ENCODE measurements around the gene C12orf57. TPM values are rescaled to one million over a fixed set of nuclear protein-coding genes. Genes with fewer than 3 reads are reported as not detected.

The C12orf57 gene
- total and polyA plus RNA-seq, 2 experiments from 2014 or later, result 204 to 262 TPM

- H3K4me3 Mint-ChIP-seq, result no peak overlapping the region
- no peaks in the 10 kb centered on the region for H3K9me3 Mint-ChIP-seq
- H2AFZ ChIP-seq, result no peak overlapping the region
- H3F3A ChIP-seq (replicated peaks; ENCODE audit: low read depth), result peaks cover 35% of the 10 kb centered on the region
- no peak for DNase-seq (ENCODE audit: low spot score)
- H3K4me1 Mint-ChIP-seq, result peaks cover 17% of the 10 kb centered on the region
- TF ChIP-seq, protein P1, sequence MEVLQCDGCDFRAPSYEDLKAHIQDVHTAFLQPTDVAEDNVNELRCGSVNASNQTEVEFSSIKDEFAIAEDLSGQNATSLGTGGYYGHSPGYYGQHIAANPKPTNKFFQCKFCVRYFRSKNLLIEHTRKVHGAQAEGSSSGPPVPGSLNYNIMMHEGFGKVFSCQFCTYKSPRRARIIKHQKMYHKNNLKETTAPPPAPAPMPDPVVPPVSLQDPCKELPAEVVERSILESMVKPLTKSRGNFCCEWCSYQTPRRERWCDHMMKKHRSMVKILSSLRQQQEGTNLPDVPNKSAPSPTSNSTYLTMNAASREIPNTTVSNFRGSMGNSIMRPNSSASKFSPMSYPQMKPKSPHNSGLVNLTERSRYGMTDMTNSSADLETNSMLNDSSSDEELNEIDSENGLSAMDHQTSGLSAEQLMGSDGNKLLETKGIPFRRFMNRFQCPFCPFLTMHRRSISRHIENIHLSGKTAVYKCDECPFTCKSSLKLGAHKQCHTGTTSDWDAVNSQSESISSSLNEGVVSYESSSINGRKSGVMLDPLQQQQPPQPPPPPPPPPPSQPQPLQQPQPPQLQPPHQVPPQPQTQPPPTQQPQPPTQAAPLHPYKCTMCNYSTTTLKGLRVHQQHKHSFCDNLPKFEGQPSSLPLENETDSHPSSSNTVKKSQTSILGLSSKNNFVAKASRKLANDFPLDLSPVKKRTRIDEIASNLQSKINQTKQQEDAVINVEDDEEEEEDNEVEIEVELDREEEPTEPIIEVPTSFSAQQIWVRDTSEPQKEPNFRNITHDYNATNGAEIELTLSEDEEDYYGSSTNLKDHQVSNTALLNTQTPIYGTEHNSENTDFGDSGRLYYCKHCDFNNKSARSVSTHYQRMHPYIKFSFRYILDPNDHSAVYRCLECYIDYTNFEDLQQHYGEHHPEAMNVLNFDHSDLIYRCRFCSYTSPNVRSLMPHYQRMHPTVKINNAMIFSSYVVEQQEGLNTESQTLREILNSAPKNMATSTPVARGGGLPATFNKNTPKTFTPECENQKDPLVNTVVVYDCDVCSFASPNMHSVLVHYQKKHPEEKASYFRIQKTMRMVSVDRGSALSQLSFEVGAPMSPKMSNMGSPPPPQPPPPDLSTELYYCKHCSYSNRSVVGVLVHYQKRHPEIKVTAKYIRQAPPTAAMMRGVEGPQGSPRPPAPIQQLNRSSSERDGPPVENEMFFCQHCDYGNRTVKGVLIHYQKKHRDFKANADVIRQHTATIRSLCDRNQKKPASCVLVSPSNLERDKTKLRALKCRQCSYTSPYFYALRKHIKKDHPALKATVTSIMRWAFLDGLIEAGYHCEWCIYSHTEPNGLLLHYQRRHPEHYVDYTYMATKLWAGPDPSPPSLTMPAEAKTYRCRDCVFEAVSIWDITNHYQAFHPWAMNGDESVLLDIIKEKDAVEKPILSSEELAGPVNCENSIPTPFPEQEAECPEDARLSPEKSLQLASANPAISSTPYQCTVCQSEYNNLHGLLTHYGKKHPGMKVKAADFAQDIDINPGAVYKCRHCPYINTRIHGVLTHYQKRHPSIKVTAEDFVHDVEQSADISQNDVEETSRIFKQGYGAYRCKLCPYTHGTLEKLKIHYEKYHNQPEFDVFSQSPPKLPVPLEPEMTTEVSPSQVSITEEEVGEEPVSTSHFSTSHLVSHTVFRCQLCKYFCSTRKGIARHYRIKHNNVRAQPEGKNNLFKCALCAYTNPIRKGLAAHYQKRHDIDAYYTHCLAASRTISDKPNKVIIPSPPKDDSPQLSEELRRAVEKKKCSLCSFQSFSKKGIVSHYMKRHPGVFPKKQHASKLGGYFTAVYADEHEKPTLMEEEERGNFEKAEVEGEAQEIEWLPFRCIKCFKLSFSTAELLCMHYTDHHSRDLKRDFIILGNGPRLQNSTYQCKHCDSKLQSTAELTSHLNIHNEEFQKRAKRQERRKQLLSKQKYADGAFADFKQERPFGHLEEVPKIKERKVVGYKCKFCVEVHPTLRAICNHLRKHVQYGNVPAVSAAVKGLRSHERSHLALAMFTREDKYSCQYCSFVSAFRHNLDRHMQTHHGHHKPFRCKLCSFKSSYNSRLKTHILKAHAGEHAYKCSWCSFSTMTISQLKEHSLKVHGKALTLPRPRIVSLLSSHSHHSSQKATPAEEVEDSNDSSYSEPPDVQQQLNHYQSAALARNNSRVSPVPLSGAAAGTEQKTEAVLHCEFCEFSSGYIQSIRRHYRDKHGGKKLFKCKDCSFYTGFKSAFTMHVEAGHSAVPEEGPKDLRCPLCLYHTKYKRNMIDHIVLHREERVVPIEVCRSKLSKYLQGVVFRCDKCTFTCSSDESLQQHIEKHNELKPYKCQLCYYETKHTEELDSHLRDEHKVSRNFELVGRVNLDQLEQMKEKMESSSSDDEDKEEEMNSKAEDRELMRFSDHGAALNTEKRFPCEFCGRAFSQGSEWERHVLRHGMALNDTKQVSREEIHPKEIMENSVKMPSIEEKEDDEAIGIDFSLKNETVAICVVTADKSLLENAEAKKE (CRISPR knock-in tag; IDR thresholded peaks at IDR 0.05), result no peak
- TF ChIP-seq EZH2phosphoT487 (IDR thresholded peaks at IDR 0.05; ENCODE audit: unreplicated experiment) (no peak), POLR2AphosphoS5 (IDR thresholded peaks at IDR 0.05; ENCODE audit: low read depth) (no peak), CREB1 (CRISPR knock-in tag; IDR thresholded peaks at IDR 0.05; ENCODE audit: low read depth) (no peak), NANOG (IDR thresholded peaks at IDR 0.05; ENCODE audit: borderline replicate concordance) (no peak), STAT1 (IDR thresholded peaks at IDR 0.05; ENCODE audit: unreplicated experiment) (no peak), ZNF331 (CRISPR knock-in tag; IDR thresholded peaks at IDR 0.05; ENCODE audit: low read depth) (no peak), CTCF (conservative IDR thresholded peaks at IDR 0.05; ENCODE audit: low read depth in 2 of 2) (no peak)
- TF ChIP-seq, protein P2, sequence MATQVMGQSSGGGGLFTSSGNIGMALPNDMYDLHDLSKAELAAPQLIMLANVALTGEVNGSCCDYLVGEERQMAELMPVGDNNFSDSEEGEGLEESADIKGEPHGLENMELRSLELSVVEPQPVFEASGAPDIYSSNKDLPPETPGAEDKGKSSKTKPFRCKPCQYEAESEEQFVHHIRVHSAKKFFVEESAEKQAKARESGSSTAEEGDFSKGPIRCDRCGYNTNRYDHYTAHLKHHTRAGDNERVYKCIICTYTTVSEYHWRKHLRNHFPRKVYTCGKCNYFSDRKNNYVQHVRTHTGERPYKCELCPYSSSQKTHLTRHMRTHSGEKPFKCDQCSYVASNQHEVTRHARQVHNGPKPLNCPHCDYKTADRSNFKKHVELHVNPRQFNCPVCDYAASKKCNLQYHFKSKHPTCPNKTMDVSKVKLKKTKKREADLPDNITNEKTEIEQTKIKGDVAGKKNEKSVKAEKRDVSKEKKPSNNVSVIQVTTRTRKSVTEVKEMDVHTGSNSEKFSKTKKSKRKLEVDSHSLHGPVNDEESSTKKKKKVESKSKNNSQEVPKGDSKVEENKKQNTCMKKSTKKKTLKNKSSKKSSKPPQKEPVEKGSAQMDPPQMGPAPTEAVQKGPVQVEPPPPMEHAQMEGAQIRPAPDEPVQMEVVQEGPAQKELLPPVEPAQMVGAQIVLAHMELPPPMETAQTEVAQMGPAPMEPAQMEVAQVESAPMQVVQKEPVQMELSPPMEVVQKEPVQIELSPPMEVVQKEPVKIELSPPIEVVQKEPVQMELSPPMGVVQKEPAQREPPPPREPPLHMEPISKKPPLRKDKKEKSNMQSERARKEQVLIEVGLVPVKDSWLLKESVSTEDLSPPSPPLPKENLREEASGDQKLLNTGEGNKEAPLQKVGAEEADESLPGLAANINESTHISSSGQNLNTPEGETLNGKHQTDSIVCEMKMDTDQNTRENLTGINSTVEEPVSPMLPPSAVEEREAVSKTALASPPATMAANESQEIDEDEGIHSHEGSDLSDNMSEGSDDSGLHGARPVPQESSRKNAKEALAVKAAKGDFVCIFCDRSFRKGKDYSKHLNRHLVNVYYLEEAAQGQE (IDR thresholded peaks at IDR 0.05; ENCODE audit: unreplicated experiment), result no peak
- TF ChIP-seq, protein P3, sequence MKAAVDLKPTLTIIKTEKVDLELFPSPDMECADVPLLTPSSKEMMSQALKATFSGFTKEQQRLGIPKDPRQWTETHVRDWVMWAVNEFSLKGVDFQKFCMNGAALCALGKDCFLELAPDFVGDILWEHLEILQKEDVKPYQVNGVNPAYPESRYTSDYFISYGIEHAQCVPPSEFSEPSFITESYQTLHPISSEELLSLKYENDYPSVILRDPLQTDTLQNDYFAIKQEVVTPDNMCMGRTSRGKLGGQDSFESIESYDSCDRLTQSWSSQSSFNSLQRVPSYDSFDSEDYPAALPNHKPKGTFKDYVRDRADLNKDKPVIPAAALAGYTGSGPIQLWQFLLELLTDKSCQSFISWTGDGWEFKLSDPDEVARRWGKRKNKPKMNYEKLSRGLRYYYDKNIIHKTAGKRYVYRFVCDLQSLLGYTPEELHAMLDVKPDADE (IDR thresholded peaks at IDR 0.05), result no peak
- peaks cover 9% of the 10 kb centered on the region for H3K79me2 ChIP-seq (replicated peaks; ENCODE audit: insufficient read depth)
- H3K27me3 ChIP-seq (ENCODE audit: insufficient read depth), result no peaks in the 10 kb centered on the region
- no peak overlapping the region for H3K4me3 ChIP-seq
- H3K36me3 Mint-ChIP-seq (ENCODE audit: low read depth), result peaks cover 89% of the 10 kb centered on the region
- H3K4me2 ChIP-seq, result no peak overlapping the region
- H3K9me2 ChIP-seq (ENCODE audit: insufficient read depth), result no peaks in the 10 kb centered on the region
- H3K27me3 Mint-ChIP-seq (ENCODE audit: insufficient read depth, low read depth, poor library complexity), result peaks cover 12% of the 10 kb centered on the region
- no peak for ATAC-seq
- peak overlapping the region; percentile 47; the same call in 1 of the 2 replicates for H3K27ac Mint-ChIP-seq
- no peak overlapping the region for H3K27ac ChIP-seq (ENCODE audit: low read depth)
- H3K4me1 ChIP-seq (ENCODE audit: insufficient read depth), result no peaks in the 10 kb centered on the region; the same call in 1 of the 2 replicates
- H4K20me1 ChIP-seq (replicated peaks; ENCODE audit: insufficient read depth), result peaks cover 20% of the 10 kb centered on the region
- H3K36me3 ChIP-seq (ENCODE audit: insufficient read depth), result peaks cover 30% of the 10 kb centered on the region
Measured at GRCh38 chr12:6977653-6978052, 33.8 kb downstream of the C12orf57 start.
